NCI-H146 treated with DMSO at 0.1 percent for 48 hours (cell line): ENCODE results near the gene CPLX4.

Experiments
- DNase-seq: peaks from one replicate; lab custom pipeline; 2025; ENCODE audit not compliant: unreplicated experiment; lab: John Stamatoyannopoulos, UW

The CPLX4 gene

GRCh38 chr18:59308248-59308937, 10.1 kb downstream of the CPLX4 start:
- peak; percentile 85 for DNase-seq

- no peak for DNase-seq
Measured at GRCh38 chr18:59306640-59307039, 11.8 kb downstream of the CPLX4 start.

- no peak for DNase-seq
Measured at GRCh38 chr18:59305295-59305694, 13.2 kb downstream of the CPLX4 start.

GRCh38 chr18:59303656-59304195, 14.7 kb downstream of the CPLX4 start:
- peak; percentile 66 for DNase-seq

GRCh38 chr18:59303006-59303405, 15.4 kb downstream of the CPLX4 start:
- DNase-seq: no peak

- no peak for DNase-seq
Measured at GRCh38 chr18:59301929-59302328, 16.5 kb downstream of the CPLX4 start.

GRCh38 chr18:59300676-59301285, 17.7 kb downstream of the CPLX4 start:
- DNase-seq: no peak

- no peak for DNase-seq
Measured at GRCh38 chr18:59298871-59299270, 19.6 kb downstream of the CPLX4 start.

- no peak for DNase-seq
Measured at GRCh38 chr18:59293317-59293716, 25.1 kb downstream of the CPLX4 start.

- DNase-seq: no peak
Measured at GRCh38 chr18:59286341-59286740, 32.1 kb downstream of the CPLX4 start.

- no peak for DNase-seq
Measured at GRCh38 chr18:59282341-59282740, 36.1 kb downstream of the CPLX4 start.

GRCh38 chr18:59279722-59280121, 38.7 kb downstream of the CPLX4 start:
- no peak for DNase-seq

GRCh38 chr18:59279193-59279592, 39.3 kb downstream of the CPLX4 start:
- no peak for DNase-seq

GRCh38 chr18:59278793-59279192, 39.7 kb downstream of the CPLX4 start:
- DNase-seq: no peak

- DNase-seq: no peak
Measured at GRCh38 chr18:59276047-59276446, 42.4 kb downstream of the CPLX4 start.

GRCh38 chr18:59275406-59275949, 43.0 kb downstream of the CPLX4 start:
- no peak for DNase-seq

GRCh38 chr18:59274533-59274928, 43.9 kb downstream of the CPLX4 start:
- DNase-seq: no peak

GRCh38 chr18:59273759-59274532, 44.5 kb downstream of the CPLX4 start:
- DNase-seq: no peak

- DNase-seq: no peak
Measured at GRCh38 chr18:59272891-59273758, 45.3 kb downstream of the CPLX4 start, which contains the start of gene RAX. TSS of gene RAX (minus strand) at chr18:59273454. CDS start at chr18:59273206, 248 bp downstream.

GRCh38 chr18:59272221-59272888, 46.1 kb downstream of the CPLX4 start:
- no peak for DNase-seq
